ENCODE results near the gene ZNF410.

ZNF410 gene

DNA sequence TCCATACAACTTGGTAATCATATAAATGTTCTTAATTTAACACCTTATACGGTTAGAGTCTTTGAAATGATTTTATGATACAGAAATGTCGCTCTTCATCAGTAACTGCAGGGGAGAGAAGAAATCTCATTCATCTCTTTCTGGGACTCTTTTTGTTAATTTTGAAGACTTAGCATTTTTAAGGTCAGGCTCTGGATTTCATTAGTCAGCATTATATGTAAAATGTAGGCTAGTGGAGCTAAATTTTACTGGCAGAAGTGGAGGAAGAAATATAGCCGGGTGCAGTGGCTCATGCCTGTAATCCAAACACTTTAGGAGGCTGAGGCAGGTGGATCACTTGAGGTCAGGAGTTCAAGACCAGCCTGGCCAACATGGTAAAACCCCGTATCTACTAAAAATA, 39.7 kb upstream of the ZNF410 start:
- Histone ChIP-seq H3K4me3 (no peak overlapping the region), H3K27me3 (no peaks in the 10 kb centered on the region), H3K27ac (no peak overlapping the region), H3K36me3 (no peaks in the 10 kb centered on the region), H3K4me1 (peaks cover 0 to 9% (median 6%) of the 10 kb centered on the region in 4 donors), H3K9me3 (no peaks in the 10 kb centered on the region)
- TF ChIP-seq, protein P1, sequence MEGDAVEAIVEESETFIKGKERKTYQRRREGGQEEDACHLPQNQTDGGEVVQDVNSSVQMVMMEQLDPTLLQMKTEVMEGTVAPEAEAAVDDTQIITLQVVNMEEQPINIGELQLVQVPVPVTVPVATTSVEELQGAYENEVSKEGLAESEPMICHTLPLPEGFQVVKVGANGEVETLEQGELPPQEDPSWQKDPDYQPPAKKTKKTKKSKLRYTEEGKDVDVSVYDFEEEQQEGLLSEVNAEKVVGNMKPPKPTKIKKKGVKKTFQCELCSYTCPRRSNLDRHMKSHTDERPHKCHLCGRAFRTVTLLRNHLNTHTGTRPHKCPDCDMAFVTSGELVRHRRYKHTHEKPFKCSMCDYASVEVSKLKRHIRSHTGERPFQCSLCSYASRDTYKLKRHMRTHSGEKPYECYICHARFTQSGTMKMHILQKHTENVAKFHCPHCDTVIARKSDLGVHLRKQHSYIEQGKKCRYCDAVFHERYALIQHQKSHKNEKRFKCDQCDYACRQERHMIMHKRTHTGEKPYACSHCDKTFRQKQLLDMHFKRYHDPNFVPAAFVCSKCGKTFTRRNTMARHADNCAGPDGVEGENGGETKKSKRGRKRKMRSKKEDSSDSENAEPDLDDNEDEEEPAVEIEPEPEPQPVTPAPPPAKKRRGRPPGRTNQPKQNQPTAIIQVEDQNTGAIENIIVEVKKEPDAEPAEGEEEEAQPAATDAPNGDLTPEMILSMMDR (IDR thresholded peaks at IDR 0.05), result no peak
- intact Hi-C loops (cut with DNase I; ENCODE audit: low total_unique reads), result no loop called here
- DNase-seq, result no peak

DNA sequence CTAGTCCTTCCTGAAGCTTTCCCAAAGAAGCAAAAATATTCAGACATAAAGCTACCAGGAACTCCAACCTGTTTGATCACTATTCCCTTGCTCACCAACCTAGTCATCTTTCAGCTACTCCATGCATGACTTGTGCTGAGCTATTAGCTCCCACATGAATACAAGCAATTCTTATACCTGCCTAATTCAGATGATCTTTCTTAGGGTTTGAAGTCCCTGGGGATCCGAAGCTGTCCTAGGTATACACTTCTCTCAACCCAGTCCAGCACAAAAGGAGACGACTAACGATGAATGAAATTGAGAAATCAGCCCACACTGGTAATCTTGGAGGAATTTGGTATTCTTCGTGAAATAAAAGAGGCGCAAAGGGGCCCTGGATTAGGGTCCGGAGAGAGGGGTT, 35.7 kb upstream of the ZNF410 start:
- DNase-seq, result no peak
- Histone ChIP-seq H3K4me3 (peak overlapping the region; percentile 62 to 71), H3K27ac (peak overlapping the region; percentile 89 to 93)

DNA sequence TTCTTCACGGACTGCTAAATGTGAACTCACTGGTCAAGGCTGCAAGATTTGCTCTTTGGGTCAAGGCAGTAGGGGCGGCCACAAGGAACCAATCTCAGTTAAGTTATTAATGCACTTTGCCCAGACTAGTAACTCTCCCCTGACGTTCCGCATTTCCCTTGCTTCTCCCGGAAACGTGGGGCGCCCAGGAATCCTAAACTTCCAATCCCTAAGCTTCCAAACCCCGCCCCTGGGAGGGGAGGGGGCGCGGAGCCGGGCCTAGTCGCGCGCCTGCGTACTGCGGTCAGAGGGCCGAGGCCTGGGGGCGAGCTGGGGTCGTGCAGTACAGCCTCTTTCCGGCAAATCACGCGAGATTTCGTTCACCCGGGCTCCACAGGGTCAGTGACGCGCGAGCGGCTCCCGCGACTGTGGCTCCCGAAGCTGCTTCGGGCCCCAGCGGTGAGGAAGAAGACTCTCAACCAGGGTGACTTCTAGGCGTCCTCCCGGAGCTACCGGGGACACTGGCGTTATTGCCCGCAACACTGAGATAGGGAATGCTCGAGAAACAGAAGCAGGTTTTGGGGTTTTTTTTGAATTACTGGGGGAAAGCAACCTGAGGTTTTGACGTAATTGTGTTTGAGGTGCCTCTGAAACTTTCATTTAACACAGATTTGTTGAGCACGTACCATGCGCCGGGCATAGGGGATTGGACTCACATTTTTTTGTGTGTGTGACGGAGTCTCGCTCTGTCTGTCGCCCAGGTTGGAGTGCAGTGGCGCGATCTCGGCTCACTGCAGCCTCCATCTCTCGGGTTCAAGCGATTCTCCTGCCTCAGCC, 34.9 kb upstream of the ZNF410 start, which contains the start of gene PTGR2:
PTGR2 (plus strand) TSS at position 265 of the 816 bp plus-strand sequence. CDS start 7,032 bp downstream, outside the sequence.
- DNase-seq, result peak; percentile 95 to 97
- no peaks in the 10 kb centered on the region for H3K27me3 ChIP-seq
- H3K27ac ChIP-seq, result peak within 1 kb of the TSS; percentile 89 to 93
- H3K9me3 ChIP-seq, result no peaks in the 10 kb centered on the region
- H3K36me3 ChIP-seq, result no peaks in the 10 kb centered on the region
- peak within 1 kb of the TSS; percentile 62 to 71 for H3K4me3 ChIP-seq
- TF ChIP-seq, protein P1 (IDR thresholded peaks at IDR 0.05), result peak in 1 of 2 experiments; percentile 39
- intact Hi-C loops (cut with DNase I; ENCODE audit: low total_unique reads), result loop anchor here (2.0 kb wide), 1 partner anchor 35 kb away; the partner anchor contains the start of gene ZNF410
- H3K4me1 ChIP-seq, result peaks cover 0 to 14% (median 8%) of the 10 kb centered on the region in 4 donors

More for the DNA sequence above, 35.7 kb upstream of the ZNF410 start:
- H3K9me3 ChIP-seq, result no peaks in the 10 kb centered on the region
- TF ChIP-seq, protein P1 (IDR thresholded peaks at IDR 0.05), result no peak
- H3K27me3 ChIP-seq, result no peaks in the 10 kb centered on the region
- intact Hi-C loops (cut with DNase I; ENCODE audit: low total_unique reads), result loop anchor here (2.0 kb wide), 1 partner anchor 36 kb away; the partner anchor contains the start of gene ZNF410
- H3K36me3 ChIP-seq, result no peaks in the 10 kb centered on the region
- H3K4me1 ChIP-seq, result peaks cover 0 to 14% (median 8%) of the 10 kb centered on the region in 4 donors

DNA sequence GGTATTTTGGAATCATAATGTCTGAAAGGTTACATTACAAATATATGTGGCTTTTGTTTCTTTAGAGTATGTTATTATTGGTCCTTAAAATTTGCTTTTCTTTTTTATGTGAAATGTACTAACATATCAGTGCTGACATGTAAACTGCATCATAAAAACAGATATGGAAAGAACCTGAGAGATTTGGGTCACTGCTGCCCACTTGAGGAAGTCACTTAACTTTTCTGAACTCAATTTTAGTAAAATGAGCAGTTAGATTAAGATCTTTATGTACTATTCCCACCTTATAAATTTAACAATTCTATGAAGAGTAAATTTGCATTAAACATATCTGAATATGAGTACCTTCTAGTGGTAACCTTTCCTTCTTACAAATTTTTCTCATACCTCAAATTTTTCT, 27.5 kb upstream of the ZNF410 start:
- TF ChIP-seq, protein P1 (IDR thresholded peaks at IDR 0.05), result no peak
- no peak overlapping the region for H3K27ac ChIP-seq
- no peak for DNase-seq
- intact Hi-C loops (cut with DNase I; ENCODE audit: low total_unique reads), result no loop called here
- H3K36me3 ChIP-seq, result peaks cover 10 to 28% (median 18%) of the 10 kb centered on the region in 3 donors
- no peaks in the 10 kb centered on the region for H3K4me1 ChIP-seq
- no peak overlapping the region for H3K4me3 ChIP-seq
- no peaks in the 10 kb centered on the region for H3K27me3 ChIP-seq
- no peaks in the 10 kb centered on the region for H3K9me3 ChIP-seq

DNA sequence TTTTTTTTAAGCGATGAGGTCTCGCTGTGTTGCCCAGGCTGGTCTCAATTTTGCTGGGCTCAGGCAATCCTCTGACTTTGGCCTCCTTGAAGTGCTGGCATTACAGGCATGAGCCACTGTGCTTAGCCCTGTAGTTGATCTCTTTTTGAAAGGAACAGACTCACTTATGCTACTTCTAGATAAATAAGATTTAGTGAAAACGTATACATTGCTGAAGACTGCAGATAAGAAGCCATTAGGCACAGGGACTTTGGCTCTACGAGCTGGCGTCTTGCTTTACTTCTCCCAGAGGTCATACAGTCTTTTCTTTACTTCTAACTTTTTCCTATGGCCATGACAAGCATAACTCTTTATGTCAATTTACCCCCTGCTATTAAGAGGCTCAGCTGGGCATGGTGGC, 25.6 kb upstream of the ZNF410 start:
- TF ChIP-seq, protein P1 (IDR thresholded peaks at IDR 0.05), result no peak
- Histone ChIP-seq H3K4me3 (no peak overlapping the region), H3K9me3 (no peaks in the 10 kb centered on the region), H3K36me3 (peaks cover 12 to 28% (median 22%) of the 10 kb centered on the region in 3 donors), H3K4me1 (no peaks in the 10 kb centered on the region), H3K27ac (no peak overlapping the region), H3K27me3 (no peaks in the 10 kb centered on the region)
- intact Hi-C loops (cut with DNase I; ENCODE audit: low total_unique reads), result no loop called here
- no peak for DNase-seq

All from tibial artery (tissue), 4 donors.